GM12878 (cell line): ENCODE results near the gene ADAMTSL4.

Experiments used
- ATF2 ChIP-seq: IDR thresholded peaks from 2 replicates; pipeline ENCODE4 v1.6.1; 2012; ENCODE audit warnings: low read length, inconsistent platforms
- CTCF ChIP-seq, 3 experiments: IDR thresholded peaks in 2 of 3; conservative IDR thresholded peaks in 1 of 3; 2 replicates each; pipeline ENCODE4 v1.5.1; 2011; ENCODE audit warnings: low read depth in 3 of 3, low read length in 3 of 3, mild to moderate bottlenecking in 3 of 3, control low read depth in 2 of 3, moderate library complexity in 2 of 3, inconsistent platforms in 1 of 3, mixed read lengths in 1 of 3; ENCODE audit not compliant: control insufficient read depth in 2 of 3, insufficient read depth in 1 of 3; ENCODE audit errors: extremely low read depth in 1 of 3
- EP300 ChIP-seq, 2 experiments: fragments of 150-350 bp in 1 of 2; IDR thresholded peaks; 2 replicates each; pipeline ENCODE4 v1.6.1; 2011 to 2012; ENCODE audit warnings: low read depth in 2 of 2, low read length in 2 of 2, borderline replicate concordance in 1 of 2, improper control_type of control experiment in 1 of 2, inconsistent platforms in 1 of 2; ENCODE audit not compliant: control insufficient read depth in 1 of 2
- FOS ChIP-seq: IDR thresholded peaks from 3 replicates; pipeline ENCODE4 v1.6.1; 2011; ENCODE audit warnings: borderline replicate concordance; ENCODE audit not compliant: insufficient read length; ENCODE audit errors: extremely low read depth
- HDAC6 ChIP-seq: fragments of 200-600 bp; sonication (generic); IDR thresholded peaks from one replicate; pipeline ENCODE4 v1.8.0; 2017; ENCODE audit warnings: antibody characterized with exemption; ENCODE audit not compliant: unreplicated experiment
- KAT2A ChIP-seq: conservative IDR thresholded peaks from 2 replicates; pipeline ENCODE4 v1.6.1; 2011; ENCODE audit warnings: low read depth, low read length; ENCODE audit not compliant: control insufficient read depth
- MLLT1 ChIP-seq: fragments of 450-650 bp; IDR thresholded peaks from 2 replicates; pipeline ENCODE4 v1.6.1; 2016; ENCODE audit warnings: mild to moderate bottlenecking
- MXI1 ChIP-seq: fragments of 150-350 bp; IDR thresholded peaks from 2 replicates; pipeline ENCODE4 v1.6.1; 2011; ENCODE audit warnings: low read depth, mild to moderate bottlenecking, inconsistent platforms, low read length, improper control_type of control experiment
- POLR2A ChIP-seq: IDR thresholded peaks from 2 replicates; pipeline ENCODE4 v1.6.1; 2011; ENCODE audit warnings: low read depth, mild to moderate bottlenecking, low read length
- POLR2AphosphoS5 ChIP-seq: IDR thresholded peaks from 2 replicates; pipeline ENCODE4 v1.6.1; 2011; ENCODE audit warnings: mild to moderate bottlenecking, low read length, inconsistent platforms
- RBBP5 ChIP-seq: fragments of 200-600 bp; sonication (generic); conservative IDR thresholded peaks from 2 replicates; pipeline ENCODE4 v1.6.1; 2016
- SRF ChIP-seq, 2 experiments: IDR thresholded peaks; 2 replicates each; pipeline ENCODE4 v1.6.1; 2011; ENCODE audit warnings: low read depth in 2 of 2, low read length in 2 of 2, mild to moderate bottlenecking in 1 of 2, moderate library complexity in 1 of 2
- ZNF24 ChIP-seq: fragments of 450-650 bp; IDR thresholded peaks from 2 replicates; pipeline ENCODE4 v1.6.1; 2017; ENCODE audit warnings: antibody characterized with exemption, mild to moderate bottlenecking
- ZNF274 ChIP-seq: IDR thresholded peaks from one replicate; pipeline ENCODE4 v1.8.0; 2011; ENCODE audit not compliant: insufficient read length, insufficient read depth

GRCh38 chr1:150545486-150546032 lies 3.6 kb upstream of the ADAMTSL4 start:
- TF ChIP-seq KAT2A (no peak), FOS (no peak), RBBP5 (no peak), CTCF (IDR thresholded peaks at IDR 0.05 in 2 of 3, conservative IDR thresholded peaks at IDR 0.05 in 1 of 3; ENCODE audit: control insufficient read depth in 2 of 3, extremely low read depth in 1 of 3, insufficient read depth in 1 of 3, low read depth in 3 of 3, low read length in 3 of 3) (no peak), POLR2AphosphoS5 (no peak), POLR2A (no peak), MLLT1 (no peak), ATF2 (no peak), ZNF274 (no peak), SRF (IDR thresholded peaks at IDR 0.05; ENCODE audit: low read depth in 2 of 2, low read length in 2 of 2) (no peak), ZNF24 (no peak), MXI1 (no peak), HDAC6 (no peak), EP300 (IDR thresholded peaks at IDR 0.05; ENCODE audit: borderline replicate concordance in 1 of 2, control insufficient read depth in 1 of 2, low read depth in 2 of 2, low read length in 2 of 2) (no peak)
